ENCODE measurements around the gene CD300C.
"Not testable (repeated sequence)": the region's sequence is repeated elsewhere in the genome, so short reads cannot be mapped to it uniquely, and the experiment has no call there.

Gene CD300C

DNA sequence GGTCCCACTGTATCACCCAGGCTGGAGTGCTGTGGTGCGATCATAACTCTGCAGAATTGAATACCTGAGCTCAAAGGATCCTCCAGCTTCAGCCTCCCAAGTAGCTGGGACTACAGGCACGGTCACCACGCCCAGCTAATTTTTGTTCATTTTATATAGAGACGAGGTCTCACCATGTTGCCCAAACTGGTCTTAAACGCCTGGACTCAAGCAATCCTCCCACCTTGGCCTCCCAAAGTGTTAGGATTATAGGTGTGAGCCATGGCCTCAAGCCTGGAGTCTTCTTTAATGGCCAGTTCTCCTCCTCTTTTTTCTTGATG lies 15.1 kb downstream of the CD300C start:
- no peak for DNase-seq

GRCh38 chr17:74529243-74529642 lies 16.7 kb downstream of the CD300C start:
- DNase-seq: no peak

GRCh38 chr17:74528491-74529199 lies 17.3 kb downstream of the CD300C start:
- DNase-seq: no peak

- DNase-seq: no peak
Measured at GRCh38 chr17:74527756-74528155, 18.2 kb downstream of the CD300C start.

DNA sequence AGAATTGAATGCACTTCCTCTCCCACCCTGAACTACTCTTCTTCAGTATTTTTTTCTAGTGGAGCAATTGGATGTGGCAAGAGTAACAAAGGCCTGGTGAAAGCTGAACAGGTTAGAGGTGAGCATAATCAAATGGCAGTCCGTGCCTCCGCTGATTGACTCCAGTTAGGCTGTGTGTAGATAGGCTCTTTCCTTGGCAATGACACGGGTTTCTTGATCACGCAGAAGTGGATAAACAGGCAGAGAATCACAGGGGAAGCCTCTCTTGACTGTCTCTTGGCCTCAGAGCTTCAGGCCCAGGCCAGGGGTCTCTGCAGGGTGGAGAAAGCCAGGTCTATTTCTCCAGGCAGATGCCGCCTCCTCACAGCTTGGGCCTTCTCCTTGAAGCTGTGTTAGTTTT lies 18.8 kb downstream of the CD300C start:
- DNase-seq: no peak

DNA sequence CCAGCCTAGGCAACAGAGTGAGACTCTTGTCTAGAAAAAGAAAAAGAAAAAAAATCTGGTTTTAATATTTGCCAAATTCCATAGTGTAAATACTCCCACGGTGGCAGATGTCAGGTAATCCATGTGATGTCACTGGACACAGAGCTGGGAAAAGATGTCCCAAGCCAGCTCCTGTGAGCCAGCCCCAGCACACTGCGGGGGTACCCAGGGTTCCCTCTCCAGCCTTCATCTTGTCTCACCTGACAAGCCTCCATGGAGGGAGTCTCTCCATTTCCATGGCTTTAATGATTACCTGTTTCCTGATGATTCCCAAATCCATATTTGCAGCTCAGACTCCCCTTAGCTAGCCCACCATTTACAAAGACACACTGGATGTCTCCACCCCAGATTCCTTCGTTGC lies 19.2 kb downstream of the CD300C start:
- no peak for DNase-seq

GRCh38 chr17:74525781-74526288 lies 20.1 kb downstream of the CD300C start:
- no peak for DNase-seq

DNA sequence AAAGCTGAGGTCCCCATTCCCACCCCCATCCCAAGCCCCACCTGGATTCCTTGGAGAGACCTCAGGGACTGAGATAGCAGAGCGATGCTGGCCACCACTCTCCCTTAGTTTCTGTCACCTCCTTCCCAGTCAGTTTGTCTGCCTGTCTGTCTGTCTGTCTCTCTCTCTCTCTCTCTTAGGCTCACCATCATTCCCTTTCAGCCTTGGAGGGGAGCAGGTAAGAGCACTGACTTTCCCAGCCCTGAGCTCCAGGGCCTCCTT lies 20.5 kb downstream of the CD300C start:
- DNase-seq: no peak

DNA sequence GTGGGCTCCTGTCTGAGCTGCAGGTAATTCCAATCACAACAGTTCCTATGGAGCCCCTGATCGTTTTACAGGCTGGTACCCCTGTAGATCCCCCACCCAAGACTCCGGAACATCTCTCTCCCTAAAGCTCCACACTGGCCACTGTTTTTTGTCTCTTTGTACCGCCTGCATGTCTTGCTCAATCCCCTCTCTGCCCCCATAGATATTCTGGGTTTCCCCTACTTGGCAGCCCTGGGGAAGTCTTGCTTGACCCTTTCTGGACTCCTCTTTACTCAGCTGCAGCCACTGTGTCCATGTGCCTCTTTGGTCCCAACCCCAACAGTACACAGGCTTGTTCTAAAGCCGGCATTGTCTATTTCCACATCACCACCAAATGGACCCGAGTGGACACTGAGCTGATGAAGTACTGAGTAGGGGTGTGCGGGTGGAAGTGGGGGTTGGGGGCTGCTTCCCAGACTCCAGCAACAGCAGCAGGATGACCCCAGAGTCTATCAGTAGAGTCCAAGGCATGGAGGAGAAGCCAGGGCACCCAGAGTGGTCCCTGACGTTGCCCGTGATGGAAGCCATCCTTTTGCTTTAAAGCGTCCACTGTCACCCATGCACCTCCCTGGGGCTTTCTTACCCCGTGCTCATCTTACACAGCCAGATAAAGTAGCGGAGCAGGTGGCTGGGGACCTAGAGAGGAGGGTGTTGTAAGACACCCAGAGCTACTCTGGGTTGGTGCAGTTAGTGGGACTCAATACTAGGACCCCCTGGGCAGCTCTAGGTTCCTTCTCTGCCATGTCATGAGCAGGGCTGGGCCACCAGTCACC lies 21.1 kb downstream of the CD300C start:
- no peak for DNase-seq

GRCh38 chr17:74523308-74523707 lies 22.6 kb downstream of the CD300C start:
- DNase-seq: no peak

- no peak for DNase-seq
Measured at GRCh38 chr17:74522381-74523105, 23.4 kb downstream of the CD300C start.

DNA sequence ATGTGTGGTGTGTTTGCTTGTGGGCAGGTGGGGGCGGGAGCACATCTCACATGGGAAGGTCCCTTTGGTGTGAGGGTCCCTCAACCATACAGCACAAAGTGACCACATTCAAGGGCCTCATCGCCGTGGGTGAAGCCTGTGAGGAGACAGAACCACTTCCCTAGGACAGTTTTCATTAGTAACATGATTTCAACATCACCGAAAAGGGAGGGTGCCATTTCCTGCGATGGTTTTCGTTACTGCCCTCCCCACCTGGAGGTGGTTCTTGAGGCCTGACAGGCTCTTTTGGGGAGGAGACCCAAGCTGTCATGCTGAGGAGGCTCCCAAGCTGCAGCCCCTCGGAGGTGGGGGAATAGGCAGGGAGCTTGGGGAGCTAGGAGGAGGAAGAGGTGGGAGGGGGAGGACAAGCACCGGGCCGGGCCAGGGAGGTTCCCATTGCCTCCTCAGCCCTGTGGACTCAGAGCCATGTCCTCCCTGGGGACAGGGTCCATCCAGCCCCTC lies 24.2 kb downstream of the CD300C start:
- DNase-seq: no peak

GRCh38 chr17:74520790-74521480 lies 25.0 kb downstream of the CD300C start:
- DNase-seq: no peak

DNA sequence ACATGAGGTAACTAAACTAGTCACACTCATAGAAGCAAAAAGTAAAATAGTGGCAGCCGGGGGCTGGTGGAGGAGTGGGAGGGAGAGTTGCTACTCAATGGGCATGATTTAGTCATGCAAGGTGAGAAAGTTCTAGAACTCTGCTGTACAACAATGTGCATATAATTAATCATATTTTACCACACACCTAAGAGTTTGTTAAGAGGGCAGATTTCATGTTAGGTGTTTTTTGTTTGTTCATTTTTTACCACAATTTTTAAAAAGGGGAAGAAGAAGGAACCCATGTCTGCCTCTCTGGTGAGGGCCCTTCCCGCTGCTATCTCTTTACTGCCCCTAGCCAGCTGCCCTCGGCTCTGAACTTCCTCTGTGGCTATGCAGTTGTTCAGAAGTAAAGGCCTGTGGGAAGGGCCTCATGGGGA lies 25.9 kb downstream of the CD300C start:
- no peak for DNase-seq

DNA sequence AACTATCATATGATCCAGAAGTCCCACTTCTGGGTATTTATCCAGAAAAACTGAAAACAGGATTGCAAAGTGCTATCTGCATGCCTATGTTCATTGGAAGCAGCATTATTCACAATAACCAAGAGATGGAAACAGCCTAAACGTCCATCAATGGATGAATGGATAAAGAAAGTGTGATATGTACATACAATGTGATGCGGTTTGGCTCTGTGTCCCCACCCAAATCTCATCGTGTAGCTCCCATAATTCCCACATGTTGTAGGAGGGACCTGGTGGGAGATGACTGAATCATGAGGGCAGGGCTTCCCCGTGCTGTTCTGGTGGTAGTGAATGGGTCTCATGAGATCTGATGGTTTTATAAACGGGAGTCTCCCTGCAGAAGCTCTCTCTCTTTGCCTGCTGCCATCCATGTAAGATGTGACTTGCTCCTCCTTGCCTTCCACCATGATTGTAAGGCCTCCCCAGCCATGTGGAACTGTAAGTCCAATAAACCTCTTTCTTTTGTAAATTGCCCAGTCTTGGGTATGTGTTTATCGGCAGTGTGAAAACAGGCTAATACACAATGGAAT lies 27.4 kb downstream of the CD300C start:
- not testable (repeated sequence) for DNase-seq

DNA sequence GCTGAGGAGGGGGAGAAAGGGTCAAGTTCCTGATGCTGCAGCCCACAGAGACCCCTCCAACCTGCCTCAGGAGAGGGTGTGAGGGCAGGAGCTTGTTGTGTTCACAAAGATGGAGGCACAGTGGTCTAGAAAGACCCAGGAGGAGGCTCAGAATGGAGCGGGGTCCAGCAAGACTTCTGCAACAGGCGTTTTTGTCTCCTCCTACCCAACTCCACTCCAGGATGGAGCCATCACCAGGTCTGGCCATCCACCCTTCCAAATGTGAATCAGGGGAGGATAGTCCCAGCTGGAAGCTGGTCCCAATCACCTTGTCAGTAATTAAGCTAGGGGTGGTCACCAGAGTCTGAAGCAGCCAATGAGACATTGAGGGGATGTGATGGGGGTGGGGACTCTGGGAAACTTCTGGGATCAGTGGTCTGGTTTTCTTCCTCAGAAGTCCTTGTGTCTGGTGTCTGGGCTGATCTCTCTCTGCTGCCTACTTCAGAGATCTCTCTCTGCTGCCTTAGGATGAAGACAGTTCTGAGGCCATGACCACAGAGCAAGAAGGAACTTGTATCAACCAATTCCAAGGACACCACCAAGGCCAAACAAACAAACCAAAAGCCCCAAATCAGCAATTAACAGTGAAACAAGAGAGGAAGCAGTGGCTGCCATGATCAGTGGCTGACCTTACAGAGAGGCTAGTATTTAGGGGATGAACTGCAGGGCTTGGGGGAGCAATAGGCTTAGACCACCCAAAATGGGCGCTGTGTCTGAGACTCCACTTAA lies 29.2 kb downstream of the CD300C start:
- DNase-seq: no peak

DNA sequence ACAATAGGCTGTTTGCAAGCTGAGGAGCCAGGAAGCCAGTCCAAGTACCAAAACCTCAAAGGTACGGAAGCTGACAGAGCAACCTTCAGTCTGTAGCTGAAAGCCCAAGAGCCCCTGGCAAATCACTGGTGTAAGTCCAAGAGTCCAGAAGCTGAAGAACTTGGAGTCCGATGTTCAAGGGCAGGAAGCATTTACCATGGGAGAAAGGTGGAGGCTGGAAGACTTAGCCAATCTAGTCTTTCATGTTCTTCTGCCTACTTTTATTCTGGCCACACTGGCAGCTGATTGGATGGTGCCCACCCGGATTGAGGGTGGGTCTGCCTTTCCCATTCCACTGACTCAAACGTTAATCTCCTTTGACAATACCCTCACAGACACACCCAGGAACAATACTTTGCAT lies 30.0 kb downstream of the CD300C start:
- no peak for DNase-seq

GRCh38 chr17:74514632-74515334 lies 31.1 kb downstream of the CD300C start:
- DNase-seq: no peak

- no peak for DNase-seq
Measured at GRCh38 chr17:74513987-74514631, 31.8 kb downstream of the CD300C start.

GRCh38 chr17:74512624-74513091 lies 33.3 kb downstream of the CD300C start:
- no peak for DNase-seq

DNA sequence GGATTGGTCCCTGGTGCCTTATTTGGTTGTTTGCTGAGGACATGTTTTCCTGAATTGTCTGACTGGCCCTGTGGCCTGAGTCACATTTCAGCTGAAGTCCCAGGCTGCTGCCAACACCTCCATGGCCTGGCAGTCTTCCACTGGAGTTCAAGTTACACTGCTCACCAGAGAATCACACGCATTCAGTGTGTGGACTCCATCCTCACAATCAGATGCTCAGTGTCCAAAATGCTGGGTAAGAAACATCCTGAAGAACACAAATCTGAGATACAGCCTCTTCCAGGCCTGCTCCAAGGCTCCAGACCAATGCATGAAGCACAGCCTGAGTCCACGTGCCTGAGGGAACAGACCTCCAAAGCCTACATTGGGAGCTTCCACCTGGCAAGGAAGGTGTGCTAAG lies 33.9 kb downstream of the CD300C start:
- DNase-seq: no peak
